SK-N-SH (cell line): ENCODE results near the gene NAALADL2. TPM values are rescaled to one million over a fixed set of nuclear protein-coding genes. Genes with fewer than 3 reads are reported as not detected.
"Not testable (repeated sequence)": the region's sequence is repeated elsewhere in the genome, so short reads cannot be mapped to it uniquely, and the experiment has no call there.

Experiments
- CTCF ChIA-PET: fragments of 300-600, 350-600 bp; formaldehyde crosslinking; extraction: SDS; loops from one replicate; lab custom pipeline; 2021; lab: Yijun Ruan, JAX
- POLR2A ChIA-PET: fragments of 350-600 bp; sonication (Branson Sonifier 250); formaldehyde crosslinking; extraction: SDS; loops from one replicate; lab custom pipeline; 2020; ENCODE audit warnings: antibody characterized with exemption, inconsistent platforms; lab: Yijun Ruan, JAX
- DNase-seq: peaks from one replicate; pipeline ENCODE4 v3.0.0; 2012
- H2AFZ ChIP-seq: fragments of 200-600 bp; sonication (generic); 2 replicates; pipeline ENCODE4 v1.8.1; 2016; ENCODE audit warnings: antibody characterized with exemption, mild to moderate bottlenecking, low read depth
- H3F3A ChIP-seq: fragments of 200-600 bp; sonication (generic); replicated peaks from 2 replicates; pipeline ENCODE3; 2016; ENCODE audit warnings: antibody characterized with exemption, mild to moderate bottlenecking; ENCODE audit not compliant: insufficient read depth
- H3K27ac ChIP-seq, 2 experiments: fragments of 200-500 bp in 1 of 2; fragments of 200-600 bp in 1 of 2; sonication (Bioruptor generic) in 1 of 2; sonication (generic), shearing (Covaris generic) in 1 of 2; 2 replicates each; pipeline versions ENCODE4 v1.5.1 to v1.6.1; 2014 to 2016; ENCODE audit warnings: low read depth in 2 of 2, inconsistent platforms in 1 of 2, low read length in 1 of 2, mild to moderate bottlenecking in 1 of 2, mixed read lengths in 1 of 2
- H3K27me3 ChIP-seq: fragments of 200-600 bp; sonication (generic), shearing (Covaris generic); 2 replicates; pipeline ENCODE4 v1.6.1; 2016; ENCODE audit warnings: mixed run types; ENCODE audit not compliant: insufficient read depth
- H3K36me3 ChIP-seq, 2 experiments: fragments of 200-500 bp in 1 of 2; fragments of 200-600 bp in 1 of 2; sonication (Bioruptor generic) in 1 of 2; sonication (generic) in 1 of 2; replicated peaks in 1 of 2; 2 replicates each; pipeline versions ENCODE3 to v1.5.1; 2014 to 2016; ENCODE audit warnings: low read length in 1 of 2, mild to moderate bottlenecking in 1 of 2; ENCODE audit not compliant: insufficient read depth in 2 of 2, control insufficient read depth in 1 of 2
- H3K4me1 ChIP-seq, 2 experiments: fragments of 200-500 bp in 1 of 2; fragments of 200-600 bp in 1 of 2; sonication (Bioruptor generic) in 1 of 2; sonication (generic), shearing (Covaris generic) in 1 of 2; 2 replicates each; pipeline versions ENCODE4 v1.5.1 to v1.6.1; 2014 to 2016; ENCODE audit warnings: low read depth in 1 of 2, low read length in 1 of 2, mixed run types in 1 of 2; ENCODE audit not compliant: insufficient read depth in 2 of 2, control insufficient read depth in 1 of 2
- H3K4me2 ChIP-seq: fragments of 200-600 bp; sonication (generic), shearing (Covaris generic); 2 replicates; pipeline ENCODE4 v1.6.1; 2017; ENCODE audit warnings: mixed run types
- H3K4me3 ChIP-seq, 2 experiments: fragments of 200-500 bp in 1 of 2; fragments of 200-600 bp in 1 of 2; sonication (Bioruptor generic) in 1 of 2; sonication (generic), shearing (Covaris generic) in 1 of 2; 2 replicates each; pipeline versions ENCODE4 v1.5.1 to v1.8.1; 2014 to 2016; ENCODE audit warnings: low read depth in 2 of 2, inconsistent platforms in 1 of 2, low read length in 1 of 2, mild to moderate bottlenecking in 1 of 2, mixed read lengths in 1 of 2, moderate library complexity in 1 of 2
- H3K79me2 ChIP-seq: fragments of 200-600 bp; sonication (generic); 2 replicates; pipeline ENCODE4 v1.8.1; 2017; ENCODE audit warnings: mild to moderate bottlenecking; ENCODE audit not compliant: insufficient read depth
- H3K9ac ChIP-seq: fragments of 200-600 bp; sonication (generic); 2 replicates; pipeline ENCODE4 v1.6.1; 2017; ENCODE audit warnings: mixed run types
- H3K9me2 ChIP-seq: fragments of 200-600 bp; sonication (generic); 2 replicates; pipeline ENCODE4 v1.6.1; 2017; ENCODE audit warnings: mixed run types
- H3K9me3 ChIP-seq: fragments of 200-600 bp; sonication (generic); 2 replicates; pipeline ENCODE4 v1.6.1; 2017; ENCODE audit warnings: mixed run types, mild to moderate bottlenecking, moderate library complexity
- H4K20me1 ChIP-seq: fragments of 200-600 bp; sonication (generic); 2 replicates; pipeline ENCODE4 v1.6.1; 2017; ENCODE audit warnings: mild to moderate bottlenecking, mixed run types; ENCODE audit not compliant: insufficient read depth
- CHD2 ChIP-seq: fragments of 150-350 bp; IDR thresholded peaks from 2 replicates; pipeline ENCODE4 v1.6.1; 2018; ENCODE audit warnings: low read length; ENCODE audit not compliant: partially characterized antibody
- CTCF ChIP-seq: fragments of 200-600 bp; sonication (generic); IDR thresholded peaks from 2 replicates; pipeline ENCODE4 v1.6.1; 2017; ENCODE audit warnings: antibody characterized with exemption, mild to moderate bottlenecking, moderate library complexity
- ELF1 ChIP-seq: IDR thresholded peaks from 2 replicates; pipeline ENCODE4 v1.4.0; 2012
- EP300 ChIP-seq, 2 experiments: IDR thresholded peaks; 2 replicates each; pipeline versions ENCODE4 v1.4.0 to v1.6.1; 2012; ENCODE audit warnings: borderline replicate concordance in 1 of 2, low read depth in 1 of 2, low read length in 1 of 2
- EZH2phosphoT487 ChIP-seq: fragments of 200-600 bp; sonication (generic); IDR thresholded peaks from 2 replicates; pipeline ENCODE4 v1.6.1; 2017; ENCODE audit warnings: low read depth, mixed run types, mild to moderate bottlenecking, antibody characterized with exemption, moderate library complexity, borderline replicate concordance
- FOSL2 ChIP-seq: IDR thresholded peaks from 2 replicates; pipeline ENCODE4 v1.4.0; 2012; ENCODE audit warnings: low read depth, mild to moderate bottlenecking, moderate library complexity, borderline replicate concordance
- FOXJ3 ChIP-seq: sonication (generic); formaldehyde crosslinking; IDR thresholded peaks from 2 replicates; pipeline ENCODE4 v1.5.1; 2020; ENCODE audit warnings: mild to moderate bottlenecking, missing genetic modification reagents
- IRF3 ChIP-seq: fragments of 150-350 bp; IDR thresholded peaks from 2 replicates; pipeline ENCODE4 v1.6.1; 2016; ENCODE audit warnings: mild to moderate bottlenecking, low read depth, low read length
- JUND ChIP-seq: IDR thresholded peaks from 2 replicates; pipeline ENCODE4 v1.4.0; 2012
- NRF1 ChIP-seq: IDR thresholded peaks from 2 replicates; pipeline ENCODE4 v1.6.1; 2012; ENCODE audit warnings: low read depth, mild to moderate bottlenecking, low read length
- RAD21 ChIP-seq: IDR thresholded peaks from 2 replicates; pipeline ENCODE4 v1.6.1; 2012; ENCODE audit warnings: mild to moderate bottlenecking, low read length
- RCOR1 ChIP-seq: fragments of 150-350 bp; IDR thresholded peaks from 2 replicates; pipeline ENCODE4 v1.6.1; 2017; ENCODE audit warnings: antibody characterized with exemption, low read length
- SIN3A ChIP-seq: IDR thresholded peaks from 2 replicates; pipeline ENCODE4 v1.6.1; 2012; ENCODE audit warnings: low read depth, mild to moderate bottlenecking, low read length, moderate library complexity, borderline replicate concordance
- SMC3 ChIP-seq: IDR thresholded peaks from 2 replicates; pipeline ENCODE4 v1.6.1; 2012; ENCODE audit warnings: low read depth, low read length, improper control_type of control experiment
- TAF1 ChIP-seq: IDR thresholded peaks from 2 replicates; pipeline ENCODE4 v1.6.1; 2012; ENCODE audit warnings: low read depth, mild to moderate bottlenecking, low read length, moderate library complexity, borderline replicate concordance
- TEAD4 ChIP-seq: IDR thresholded peaks from 2 replicates; pipeline ENCODE4 v1.4.0; 2012; ENCODE audit warnings: mild to moderate bottlenecking, borderline replicate concordance; ENCODE audit not compliant: insufficient read depth
- USF1 ChIP-seq: IDR thresholded peaks from 2 replicates; pipeline ENCODE4 v1.4.0; 2012; ENCODE audit warnings: low read depth, borderline replicate concordance
- WGBS: methylation state at CpG from one replicate; pipeline ENCODE4 v1.1.6; 2017; ENCODE audit warnings: low lambda C conversion rate; 5-methylcytosine and 5-hydroxymethylcytosine counted together
- polyA plus RNA-seq, 3 experiments: library from polyadenylated mRNA; depleted of rRNA; stranded (reverse); fragments of >200 nt; gene quantifications; 2 replicates each; pipeline ENCODE4 v1.2.3, GENCODE V29; 2012
- TF ChIP-seq, protein P1 (sequence below): IDR thresholded peaks from 2 replicates; pipeline ENCODE4 v1.6.1; 2012; ENCODE audit warnings: mild to moderate bottlenecking, low read depth, low read length, moderate library complexity
- TF ChIP-seq, protein P2 (sequence below): fragments of 150-350 bp; IDR thresholded peaks from 2 replicates; pipeline ENCODE4 v1.6.1; 2017; ENCODE audit warnings: antibody characterized with exemption, low read length, low read depth, borderline replicate concordance

The NAALADL2 gene
- polyA plus RNA-seq, 1 of the 3 experiments (the other 2 are of a cell fraction), result 1.2 TPM

DNA sequence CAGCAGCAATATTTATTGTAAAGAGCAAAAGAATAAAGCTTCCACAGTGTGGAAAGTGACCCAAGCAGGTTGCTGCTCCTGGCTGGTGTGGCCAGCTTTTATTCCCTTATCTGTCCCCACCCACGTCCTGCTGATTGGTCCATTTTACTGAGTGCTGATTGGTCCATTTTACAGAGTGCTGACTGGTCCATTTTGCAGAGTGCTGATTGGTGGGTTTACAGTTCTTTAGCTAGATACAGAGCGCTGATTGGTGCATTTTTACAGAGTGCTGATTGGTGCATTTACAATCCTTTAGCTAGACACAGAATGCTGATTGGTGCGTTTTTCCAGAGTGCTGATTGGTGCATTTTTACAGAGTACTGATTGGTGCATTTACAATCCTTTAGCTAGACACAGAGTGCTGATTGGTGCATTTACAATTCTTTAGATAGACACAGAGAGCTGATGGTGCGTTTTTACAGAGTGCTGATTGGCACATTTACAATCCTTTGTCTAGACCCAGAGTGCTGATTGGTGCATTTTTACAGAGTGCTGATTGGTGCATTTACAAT, 601.8 kb downstream of the NAALADL2 start:
- H3K27ac ChIP-seq, H3K79me2 ChIP-seq, DNase-seq, H2AFZ ChIP-seq, H3K27me3 ChIP-seq, H4K20me1 ChIP-seq, H3K9ac ChIP-seq, H3K4me3 ChIP-seq, H3K9me3 ChIP-seq, H3K36me3 ChIP-seq, POLR2A ChIA-PET, H3K4me1 ChIP-seq, H3K4me2 ChIP-seq, H3F3A ChIP-seq, H3K9me2 ChIP-seq: not testable (repeated sequence)
- WGBS, result 60% methylated on average over 4 of the region's 4 CpGs
- CTCF ChIA-PET, result interaction anchor here (0.6 to 1.0 kb wide), 2 partner anchors 10 to 299 kb away, joined by 3 read pairs; no protein-coding TSS in a partner anchor

- DNase-seq, result no peak
- Histone ChIP-seq H3K36me3 (no peaks in the 10 kb centered on the region), H3K4me2 (no peak overlapping the region), H4K20me1 (no peaks in the 10 kb centered on the region), H3F3A (no peaks in the 10 kb centered on the region), H3K9me3 (no peaks in the 10 kb centered on the region), H3K9me2 (no peaks in the 10 kb centered on the region), H3K4me1 (no peaks in the 10 kb centered on the region), H3K4me3 (no peak overlapping the region), H2AFZ (no peak overlapping the region), H3K9ac (no peak overlapping the region), H3K27ac (no peak overlapping the region), H3K27me3 (no peaks in the 10 kb centered on the region), H3K79me2 (no peaks in the 10 kb centered on the region)
- ChIA-PET POLR2A (no interaction called here), CTCF (no interaction called here)
- TF ChIP-seq RCOR1, result no peak
- TF ChIP-seq RAD21, result no peak
- no peak for TF ChIP-seq FOSL2
- no peak for TF ChIP-seq CTCF
- TF ChIP-seq CHD2, result no peak
- no peak for TF ChIP-seq SMC3
- no peak for TF ChIP-seq FOXJ3 (CRISPR knock-in tag)
- no peak for TF ChIP-seq USF1
- TF ChIP-seq, protein P1, sequence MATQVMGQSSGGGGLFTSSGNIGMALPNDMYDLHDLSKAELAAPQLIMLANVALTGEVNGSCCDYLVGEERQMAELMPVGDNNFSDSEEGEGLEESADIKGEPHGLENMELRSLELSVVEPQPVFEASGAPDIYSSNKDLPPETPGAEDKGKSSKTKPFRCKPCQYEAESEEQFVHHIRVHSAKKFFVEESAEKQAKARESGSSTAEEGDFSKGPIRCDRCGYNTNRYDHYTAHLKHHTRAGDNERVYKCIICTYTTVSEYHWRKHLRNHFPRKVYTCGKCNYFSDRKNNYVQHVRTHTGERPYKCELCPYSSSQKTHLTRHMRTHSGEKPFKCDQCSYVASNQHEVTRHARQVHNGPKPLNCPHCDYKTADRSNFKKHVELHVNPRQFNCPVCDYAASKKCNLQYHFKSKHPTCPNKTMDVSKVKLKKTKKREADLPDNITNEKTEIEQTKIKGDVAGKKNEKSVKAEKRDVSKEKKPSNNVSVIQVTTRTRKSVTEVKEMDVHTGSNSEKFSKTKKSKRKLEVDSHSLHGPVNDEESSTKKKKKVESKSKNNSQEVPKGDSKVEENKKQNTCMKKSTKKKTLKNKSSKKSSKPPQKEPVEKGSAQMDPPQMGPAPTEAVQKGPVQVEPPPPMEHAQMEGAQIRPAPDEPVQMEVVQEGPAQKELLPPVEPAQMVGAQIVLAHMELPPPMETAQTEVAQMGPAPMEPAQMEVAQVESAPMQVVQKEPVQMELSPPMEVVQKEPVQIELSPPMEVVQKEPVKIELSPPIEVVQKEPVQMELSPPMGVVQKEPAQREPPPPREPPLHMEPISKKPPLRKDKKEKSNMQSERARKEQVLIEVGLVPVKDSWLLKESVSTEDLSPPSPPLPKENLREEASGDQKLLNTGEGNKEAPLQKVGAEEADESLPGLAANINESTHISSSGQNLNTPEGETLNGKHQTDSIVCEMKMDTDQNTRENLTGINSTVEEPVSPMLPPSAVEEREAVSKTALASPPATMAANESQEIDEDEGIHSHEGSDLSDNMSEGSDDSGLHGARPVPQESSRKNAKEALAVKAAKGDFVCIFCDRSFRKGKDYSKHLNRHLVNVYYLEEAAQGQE, result no peak
- TF ChIP-seq NRF1, result no peak
- no peak for TF ChIP-seq ELF1
- no peak for TF ChIP-seq TEAD4
- TF ChIP-seq JUND, result no peak
- TF ChIP-seq SIN3A, result no peak
- TF ChIP-seq TAF1, result no peak
- TF ChIP-seq, protein P2, sequence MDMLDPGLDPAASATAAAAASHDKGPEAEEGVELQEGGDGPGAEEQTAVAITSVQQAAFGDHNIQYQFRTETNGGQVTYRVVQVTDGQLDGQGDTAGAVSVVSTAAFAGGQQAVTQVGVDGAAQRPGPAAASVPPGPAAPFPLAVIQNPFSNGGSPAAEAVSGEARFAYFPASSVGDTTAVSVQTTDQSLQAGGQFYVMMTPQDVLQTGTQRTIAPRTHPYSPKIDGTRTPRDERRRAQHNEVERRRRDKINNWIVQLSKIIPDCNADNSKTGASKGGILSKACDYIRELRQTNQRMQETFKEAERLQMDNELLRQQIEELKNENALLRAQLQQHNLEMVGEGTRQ, result no peak
- no peak for TF ChIP-seq EZH2phosphoT487
- TF ChIP-seq IRF3, result no peak
- TF ChIP-seq EP300 (IDR thresholded peaks at IDR 0.05; ENCODE audit: borderline replicate concordance in 1 of 2, low read depth in 1 of 2, low read length in 1 of 2), result no peak
- WGBS, result 84% methylated on average over 3 of the region's 3 CpGs
Measured at GRCh38 chr3:175464362-175464761, 605.2 kb downstream of the NAALADL2 start.
